Fibroblast of lung (primary cell): ENCODE measurements around the gene ZNF883. TPM values are rescaled to one million over a fixed set of nuclear protein-coding genes. Genes with fewer than 3 reads are reported as not detected.
A peak's percentile ranks its signal among the peaks of the same experiment; 100 is the strongest.

ENCODE experiments used
- DNase-seq, 2 donors: peaks; one replicate each; pipeline versions ENCODE4 v3.0.0 to v3.0.0-alpha.2; 2010; ENCODE audit warnings: low read depth in 2 of 2
- H2AFZ ChIP-seq: 2 replicates; pipeline ENCODE4 v1.5.1; 2012; ENCODE audit warnings: low read length, control low read depth, inconsistent platforms
- H3K27ac ChIP-seq: 2 replicates; pipeline ENCODE4 v1.5.1; 2011; ENCODE audit warnings: low read length, control low read depth; ENCODE audit not compliant: insufficient read depth
- H3K27me3 ChIP-seq: 2 replicates; pipeline ENCODE4 v1.5.1; 2011; ENCODE audit warnings: mild to moderate bottlenecking, low read length; ENCODE audit not compliant: control insufficient read depth, insufficient read depth
- H3K36me3 ChIP-seq: 2 replicates; pipeline ENCODE4 v1.5.1; 2011; ENCODE audit warnings: low read length; ENCODE audit not compliant: control insufficient read depth, insufficient read depth
- H3K4me1 ChIP-seq: 2 replicates; pipeline ENCODE4 v1.5.1; 2011; ENCODE audit warnings: low read length; ENCODE audit not compliant: control insufficient read depth, insufficient read depth; ENCODE audit errors: extremely low read depth
- H3K4me2 ChIP-seq: 2 replicates; pipeline ENCODE4 v1.5.1; 2011; ENCODE audit warnings: low read length, control low read depth; ENCODE audit not compliant: insufficient read depth; ENCODE audit errors: extremely low read depth
- H3K4me3 ChIP-seq, 4 experiments: fragments of 200-600 bp in 1 of 4; sonication (generic) in 1 of 4; replicated peaks in 1 of 4; 2 replicates each; pipeline ENCODE4 v1.5.1; 2011 to 2016; ENCODE audit warnings: low read length in 4 of 4, low read depth in 3 of 4, mild to moderate bottlenecking in 3 of 4, control low read depth in 2 of 4, inconsistent platforms in 1 of 4, mixed read lengths in 1 of 4; ENCODE audit not compliant: insufficient read depth in 1 of 4; ENCODE audit errors: control extremely low read depth in 1 of 4
- H3K79me2 ChIP-seq: 2 replicates; pipeline ENCODE4 v1.5.1; 2012; ENCODE audit warnings: mild to moderate bottlenecking, low read length, inconsistent platforms; ENCODE audit not compliant: control insufficient read depth, insufficient read depth
- H3K9ac ChIP-seq: 2 replicates; pipeline ENCODE4 v1.5.1; 2011; ENCODE audit warnings: mild to moderate bottlenecking, low read length, control low read depth; ENCODE audit not compliant: insufficient read depth
- H3K9me3 ChIP-seq: 2 replicates; pipeline ENCODE4 v1.5.1; 2012; ENCODE audit warnings: low read depth, low read length; ENCODE audit not compliant: control insufficient read depth, insufficient read depth
- H4K20me1 ChIP-seq: 2 replicates; pipeline ENCODE4 v1.5.1; 2011; ENCODE audit warnings: low read length; ENCODE audit not compliant: control insufficient read depth, insufficient read depth; ENCODE audit errors: extremely low read depth
- EZH2 ChIP-seq: IDR thresholded peaks from 2 replicates; pipeline ENCODE4 v1.5.1; 2012; ENCODE audit warnings: low read length, control low read depth, mild to moderate bottlenecking; ENCODE audit errors: missing control alignments
- polyA plus RNA-seq, 2 donors: library from polyadenylated mRNA; depleted of rRNA in 1 of 2; stranded (reverse) in 1 of 2; unstranded in 1 of 2; fragments of >200 nt; gene quantifications; 2 replicates each; pipeline ENCODE4 v1.2.1, GENCODE V29; 2011 to 2012; ENCODE audit warnings: missing spikeins in 1 of 2
- total RNA-seq: library from RNA; depleted of rRNA; stranded (reverse); fragments of >200 nt; gene quantifications from 2 replicates; pipeline ENCODE4 v1.2.1, GENCODE V29; 2014
- TF ChIP-seq, protein P1 (sequence below), 2 donors: IDR thresholded peaks in 1 of 2; conservative IDR thresholded peaks in 1 of 2; 1 replicate in 1 of 2; 2 replicates in 1 of 2; pipeline ENCODE4 v1.5.1; 2011 to 2012; ENCODE audit warnings: low read length in 2 of 2, control low read depth in 1 of 2, inconsistent platforms in 1 of 2, low read depth in 1 of 2, mild to moderate bottlenecking in 1 of 2

Gene ZNF883
- total and polyA plus RNA-seq, 2 donors (not counting 1 experiment from before 2014, with no cell fraction given): 2.5 to 9.7 TPM

- no peaks in the 10 kb centered on the region for H4K20me1 ChIP-seq
- TF ChIP-seq, protein P1, sequence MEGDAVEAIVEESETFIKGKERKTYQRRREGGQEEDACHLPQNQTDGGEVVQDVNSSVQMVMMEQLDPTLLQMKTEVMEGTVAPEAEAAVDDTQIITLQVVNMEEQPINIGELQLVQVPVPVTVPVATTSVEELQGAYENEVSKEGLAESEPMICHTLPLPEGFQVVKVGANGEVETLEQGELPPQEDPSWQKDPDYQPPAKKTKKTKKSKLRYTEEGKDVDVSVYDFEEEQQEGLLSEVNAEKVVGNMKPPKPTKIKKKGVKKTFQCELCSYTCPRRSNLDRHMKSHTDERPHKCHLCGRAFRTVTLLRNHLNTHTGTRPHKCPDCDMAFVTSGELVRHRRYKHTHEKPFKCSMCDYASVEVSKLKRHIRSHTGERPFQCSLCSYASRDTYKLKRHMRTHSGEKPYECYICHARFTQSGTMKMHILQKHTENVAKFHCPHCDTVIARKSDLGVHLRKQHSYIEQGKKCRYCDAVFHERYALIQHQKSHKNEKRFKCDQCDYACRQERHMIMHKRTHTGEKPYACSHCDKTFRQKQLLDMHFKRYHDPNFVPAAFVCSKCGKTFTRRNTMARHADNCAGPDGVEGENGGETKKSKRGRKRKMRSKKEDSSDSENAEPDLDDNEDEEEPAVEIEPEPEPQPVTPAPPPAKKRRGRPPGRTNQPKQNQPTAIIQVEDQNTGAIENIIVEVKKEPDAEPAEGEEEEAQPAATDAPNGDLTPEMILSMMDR (conservative IDR thresholded peaks at IDR 0.05 in 1 of 2, IDR thresholded peaks at IDR 0.05 in 1 of 2; ENCODE audit: low read depth in 1 of 2, low read length in 2 of 2): no peak
- TF ChIP-seq EZH2: no peak
- H3K4me1 ChIP-seq: no peaks in the 10 kb centered on the region
- H3K27ac ChIP-seq: peak overlapping the region; percentile 94
- no peaks in the 10 kb centered on the region for H3K9me3 ChIP-seq
- H3K4me2 ChIP-seq: peak overlapping the region; percentile 87
- H3K36me3 ChIP-seq: no peaks in the 10 kb centered on the region
- H3K27me3 ChIP-seq: peaks cover 4% of the 10 kb centered on the region
- H3K79me2 ChIP-seq: peaks cover 3% of the 10 kb centered on the region
- peak overlapping the region; percentile 80 to 100 (median 96) for H3K4me3 ChIP-seq
- DNase-seq: no peak
- H2AFZ ChIP-seq: peak overlapping the region; percentile 96
- H3K9ac ChIP-seq: no peak overlapping the region
These were observed 45.2 kb upstream of the ZNF883 start for GRCh38 chr9:113057193-113057592.

DNA sequence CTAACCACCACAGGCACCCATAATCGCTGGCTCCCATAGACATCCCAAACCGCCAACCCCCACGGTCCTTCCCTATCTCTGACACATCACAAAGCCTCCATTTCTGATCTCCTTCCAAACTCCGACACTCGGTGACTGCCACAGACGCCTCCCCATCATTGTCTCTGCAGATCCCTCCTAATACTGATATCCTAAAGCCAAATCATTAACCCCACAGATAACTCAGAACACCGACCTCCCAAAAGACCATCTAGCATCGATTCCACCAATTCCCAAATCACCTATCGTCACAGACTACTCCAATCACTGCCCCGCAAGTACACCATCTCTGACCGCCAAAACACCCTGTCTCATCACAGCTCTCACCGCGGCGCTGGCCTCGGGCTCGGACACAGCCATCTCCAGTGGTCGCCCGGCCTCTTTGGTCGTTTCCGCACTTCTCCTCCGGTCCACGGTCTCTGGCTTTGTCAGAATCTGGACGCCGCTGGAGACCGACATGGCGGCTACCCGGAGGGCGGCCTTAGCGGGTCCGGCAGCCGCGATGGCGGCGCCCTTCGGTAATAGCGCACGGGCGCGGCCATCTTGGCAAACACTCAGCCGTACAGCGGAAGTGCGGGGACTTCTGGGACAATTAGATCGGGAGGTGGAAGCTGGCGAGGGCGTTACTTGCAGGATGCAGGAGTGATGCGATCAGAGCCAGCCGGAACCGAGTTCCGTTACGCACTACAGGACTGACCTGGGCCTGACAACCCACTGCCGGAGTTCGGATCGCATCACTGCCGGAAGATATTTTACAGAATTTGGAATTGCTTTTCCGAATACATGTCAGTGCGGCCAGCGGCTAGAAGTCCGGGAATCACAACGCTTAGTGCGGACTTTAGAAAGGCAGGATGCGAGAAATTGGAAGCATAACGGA is 44.5 kb upstream of the ZNF883 start, which contains the start of gene ZFP37:
ZFP37 (minus strand) TSS at position 534 of the 916 bp plus-strand sequence; CDS start at position 498, 36 bp downstream.
- Histone ChIP-seq H3K9ac (peak within 1 kb of the TSS; percentile 88), H3K4me3 (peak within 1 kb of the TSS; percentile 80 to 100 (median 96)), H3K27me3 (peaks cover 2% of the 10 kb centered on the region), H4K20me1 (no peaks in the 10 kb centered on the region), H2AFZ (peak within 1 kb of the TSS; percentile 100), H3K9me3 (no peaks in the 10 kb centered on the region), H3K79me2 (peaks cover 3% of the 10 kb centered on the region), H3K36me3 (no peaks in the 10 kb centered on the region), H3K27ac (peak within 1 kb of the TSS; percentile 94), H3K4me1 (no peaks in the 10 kb centered on the region), H3K4me2 (peak within 1 kb of the TSS; percentile 87)
- DNase-seq: peak; percentile 92 to 97
- TF ChIP-seq, protein P1 (conservative IDR thresholded peaks at IDR 0.05 in 1 of 2, IDR thresholded peaks at IDR 0.05 in 1 of 2; ENCODE audit: low read depth in 1 of 2, low read length in 2 of 2): no peak
- no peak for TF ChIP-seq EZH2

- H4K20me1 ChIP-seq: no peaks in the 10 kb centered on the region
- no peaks in the 10 kb centered on the region for H3K4me1 ChIP-seq
- no peaks in the 10 kb centered on the region for H3K79me2 ChIP-seq
- H3K9me3 ChIP-seq: peaks cover 4% of the 10 kb centered on the region
- H3K4me3 ChIP-seq: no peak overlapping the region
- H2AFZ ChIP-seq: no peak overlapping the region
- H3K27me3 ChIP-seq: no peaks in the 10 kb centered on the region
- H3K9ac ChIP-seq: no peak overlapping the region
- no peak overlapping the region for H3K4me2 ChIP-seq
- H3K27ac ChIP-seq: no peak overlapping the region
- TF ChIP-seq, protein P1 (conservative IDR thresholded peaks at IDR 0.05 in 1 of 2, IDR thresholded peaks at IDR 0.05 in 1 of 2; ENCODE audit: low read depth in 1 of 2, low read length in 2 of 2): no peak
- H3K36me3 ChIP-seq: peaks cover 1% of the 10 kb centered on the region
- peak; percentile 6 to 26 for DNase-seq
These were observed 31.1 kb upstream of the ZNF883 start for GRCh38 chr9:113042884-113043657.
